Liver (tissue), 9 donors: Measurements from ENCODE around the gene PCNT. TPM values are rescaled to one million over a fixed set of nuclear protein-coding genes. Genes with fewer than 3 reads are reported as not detected.
A peak's percentile ranks its signal among the peaks of the same experiment; 100 is the strongest.

ENCODE experiments used
- DNase-seq: peaks from one replicate; pipeline ENCODE4 v3.0.0-alpha.2; 2017; ENCODE audit warnings: low spot score
- H3K27ac ChIP-seq, 2 donors: one replicate each; pipeline ENCODE4 v1.7.0; 2013; ENCODE audit warnings: inconsistent platforms in 2 of 2, low read length in 2 of 2, control low read depth in 1 of 2, low read depth in 1 of 2, mild to moderate bottlenecking in 1 of 2
- H3K27me3 ChIP-seq, 4 donors: one replicate each; pipeline versions ENCODE4 v1.6.1 to v1.7.0; 2013; ENCODE audit warnings: low read length in 3 of 4, inconsistent platforms in 1 of 4, mild to moderate bottlenecking in 1 of 4, moderate library complexity in 1 of 4; ENCODE audit not compliant: control insufficient read depth in 4 of 4, insufficient read depth in 4 of 4
- H3K36me3 ChIP-seq, 4 donors: one replicate each; pipeline versions ENCODE4 v1.6.1 to v1.7.0; 2013; ENCODE audit warnings: low read length in 3 of 4, mild to moderate bottlenecking in 3 of 4, low read depth in 1 of 4, moderate library complexity in 1 of 4; ENCODE audit not compliant: control insufficient read depth in 4 of 4, insufficient read depth in 3 of 4
- H3K4me1 ChIP-seq, 4 donors: one replicate each; pipeline versions ENCODE4 v1.6.1 to v1.7.0; 2013; ENCODE audit warnings: low read length in 3 of 4, mild to moderate bottlenecking in 3 of 4, moderate library complexity in 1 of 4; ENCODE audit not compliant: control insufficient read depth in 4 of 4, insufficient read depth in 4 of 4
- H3K4me3 ChIP-seq, 3 donors: one replicate each; pipeline versions ENCODE4 v1.6.1 to v1.7.0; 2013; ENCODE audit warnings: low read length in 3 of 3, control low read depth in 1 of 3, low read depth in 1 of 3, mild to moderate bottlenecking in 1 of 3
- H3K9ac ChIP-seq, 2 donors: one replicate each; pipeline ENCODE4 v1.7.0; 2013; ENCODE audit warnings: low read length in 2 of 2, mild to moderate bottlenecking in 2 of 2, moderate library complexity in 2 of 2, control low read depth in 1 of 2, low read depth in 1 of 2
- H3K9me3 ChIP-seq, 4 donors: one replicate each; pipeline versions ENCODE4 v1.6.1 to v1.7.0; 2013; ENCODE audit warnings: low read length in 3 of 4; ENCODE audit not compliant: control insufficient read depth in 4 of 4
- EGR1 ChIP-seq, 2 donors: IDR thresholded peaks; 2 replicates each; pipeline ENCODE4 v1.6.1; 2016 to 2018; ENCODE audit warnings: antibody characterized with exemption in 2 of 2, low read depth in 2 of 2
- FOXA1 ChIP-seq: IDR thresholded peaks from 2 replicates; pipeline ENCODE4 v1.6.1; 2016; ENCODE audit warnings: antibody characterized with exemption
- FOXA2 ChIP-seq: IDR thresholded peaks from 2 replicates; pipeline ENCODE4 v1.6.1; 2016; ENCODE audit warnings: antibody characterized with exemption
- GABPA ChIP-seq, 2 donors: IDR thresholded peaks in 1 of 2; conservative IDR thresholded peaks in 1 of 2; 2 replicates each; pipeline ENCODE4 v1.6.1; 2016; ENCODE audit warnings: antibody characterized with exemption in 2 of 2, mild to moderate bottlenecking in 1 of 2, moderate library complexity in 1 of 2
- HNF4A ChIP-seq, 2 donors: conservative IDR thresholded peaks; 2 replicates each; pipeline ENCODE4 v1.6.1; 2016; ENCODE audit warnings: antibody characterized with exemption in 2 of 2, mild to moderate bottlenecking in 2 of 2
- HNF4G ChIP-seq: IDR thresholded peaks from 2 replicates; pipeline ENCODE4 v1.6.1; 2016; ENCODE audit warnings: antibody characterized with exemption
- JUND ChIP-seq, 2 donors: IDR thresholded peaks; 2 replicates each; pipeline ENCODE4 v1.6.1; 2016; ENCODE audit warnings: antibody characterized with exemption in 2 of 2
- MAX ChIP-seq: IDR thresholded peaks from 2 replicates; pipeline ENCODE4 v1.6.1; 2016; ENCODE audit warnings: antibody characterized with exemption
- NR2F2 ChIP-seq: IDR thresholded peaks from 2 replicates; pipeline ENCODE4 v1.6.1; 2016; ENCODE audit warnings: antibody characterized with exemption
- RAD21 ChIP-seq, 2 donors: IDR thresholded peaks; 2 replicates each; pipeline ENCODE4 v1.6.1; 2016; ENCODE audit warnings: antibody characterized with exemption in 2 of 2, mild to moderate bottlenecking in 2 of 2
- REST ChIP-seq: IDR thresholded peaks from 2 replicates; pipeline ENCODE4 v1.6.1; 2016; ENCODE audit warnings: antibody characterized with exemption, mild to moderate bottlenecking
- RXRA ChIP-seq, 2 donors: IDR thresholded peaks; 2 replicates each; pipeline ENCODE4 v1.6.1; 2017 to 2018; ENCODE audit warnings: antibody characterized with exemption in 2 of 2, mild to moderate bottlenecking in 1 of 2
- SP1 ChIP-seq: IDR thresholded peaks from 2 replicates; pipeline ENCODE4 v1.6.1; 2018; ENCODE audit warnings: antibody characterized with exemption, mild to moderate bottlenecking
- TAF1 ChIP-seq: conservative IDR thresholded peaks from 2 replicates; pipeline ENCODE4 v1.6.1; 2016; ENCODE audit warnings: antibody characterized with exemption, mild to moderate bottlenecking
- YY1 ChIP-seq: IDR thresholded peaks from 2 replicates; pipeline ENCODE4 v1.6.1; 2016; ENCODE audit warnings: antibody characterized with exemption, mild to moderate bottlenecking
- WGBS: extraction: QIAGEN DNeasy Blood & Tissue Kit; methylation state at CpG from one replicate; pipeline ENCODE4 v1.1.7; 2013; 5-methylcytosine and 5-hydroxymethylcytosine counted together
- polyA plus RNA-seq, 2 donors: library from polyadenylated mRNA; stranded (reverse) in 1 of 2; unstranded in 1 of 2; fragments of 200-250 nt in 1 of 2; fragments of >200 nt in 1 of 2; fragmentation: Nextera tagmentation in 1 of 2; extraction: Ambion mirVana in 1 of 2; gene quantifications; one replicate each; pipeline versions ENCODE4 v1.2.1 to v1.2.3, GENCODE V29; 2013 to 2015
- total RNA-seq, 2 donors: library from RNA; depleted of rRNA; stranded (reverse); fragments of >200 nt; gene quantifications; one replicate each; pipeline ENCODE4 v1.2.3, GENCODE V29; 2014
- TF ChIP-seq, protein P1 (sequence below): IDR thresholded peaks from 2 replicates; pipeline ENCODE4 v1.6.1; 2016; ENCODE audit warnings: antibody characterized with exemption
- TF ChIP-seq, protein P2 (sequence below): fragments of 150-350 bp; IDR thresholded peaks from 2 replicates; pipeline ENCODE4 v1.5.1; 2017; ENCODE audit warnings: improper control_type of control experiment, low read depth, low read length; ENCODE audit not compliant: missing input control
- TF ChIP-seq, protein P3 (sequence below): IDR thresholded peaks from 2 replicates; pipeline ENCODE4 v1.6.1; 2016; ENCODE audit warnings: antibody characterized with exemption
- donor health status: healthy.
- donor health status: healthy.
- donor health status: healthy.
- donor health status: healthy.
- donor health status: healthy.

PCNT gene
- total and polyA plus RNA-seq, 4 donors = 6.7 to 36.8 (median 15.2) TPM

DNA sequence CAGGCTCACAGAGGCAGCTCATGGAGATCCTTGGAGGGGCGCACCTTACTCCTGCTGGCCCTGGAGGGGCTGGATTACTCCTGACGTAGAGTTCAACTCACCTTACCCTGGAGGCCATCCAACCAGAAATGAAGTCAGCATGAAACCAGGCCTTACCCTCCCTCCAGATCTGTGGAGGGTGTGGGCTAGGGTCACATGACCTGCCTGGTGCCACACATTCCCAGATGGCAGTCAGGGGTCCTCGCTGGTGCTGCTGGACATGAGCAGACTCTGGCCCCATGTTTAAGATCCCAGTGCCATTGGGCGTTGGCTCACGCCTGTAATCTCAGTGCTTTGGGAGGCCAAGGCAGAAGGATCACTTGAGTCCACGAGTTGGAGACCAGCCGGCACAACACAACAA, 4.8 kb upstream of the PCNT start:
- Histone ChIP-seq H3K27me3 (no peaks in the 10 kb centered on the region), H3K9ac (no peak overlapping the region), H3K36me3 (no peaks in the 10 kb centered on the region), H3K4me3 (no peak overlapping the region), H3K9me3 (no peaks in the 10 kb centered on the region), H3K27ac (no peak overlapping the region), H3K4me1 (peaks cover 3 to 15% (median 14%) of the 10 kb centered on the region in 4 donors)
- WGBS = 97% methylated on average over 7 of the region's 7 CpGs
- TF ChIP-seq NR2F2 (no peak), FOXA1 (no peak), REST (no peak)
- TF ChIP-seq, protein P1, sequence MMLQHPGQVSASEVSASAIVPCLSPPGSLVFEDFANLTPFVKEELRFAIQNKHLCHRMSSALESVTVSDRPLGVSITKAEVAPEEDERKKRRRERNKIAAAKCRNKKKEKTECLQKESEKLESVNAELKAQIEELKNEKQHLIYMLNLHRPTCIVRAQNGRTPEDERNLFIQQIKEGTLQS = no peak
- peak; percentile 55 for DNase-seq

DNA sequence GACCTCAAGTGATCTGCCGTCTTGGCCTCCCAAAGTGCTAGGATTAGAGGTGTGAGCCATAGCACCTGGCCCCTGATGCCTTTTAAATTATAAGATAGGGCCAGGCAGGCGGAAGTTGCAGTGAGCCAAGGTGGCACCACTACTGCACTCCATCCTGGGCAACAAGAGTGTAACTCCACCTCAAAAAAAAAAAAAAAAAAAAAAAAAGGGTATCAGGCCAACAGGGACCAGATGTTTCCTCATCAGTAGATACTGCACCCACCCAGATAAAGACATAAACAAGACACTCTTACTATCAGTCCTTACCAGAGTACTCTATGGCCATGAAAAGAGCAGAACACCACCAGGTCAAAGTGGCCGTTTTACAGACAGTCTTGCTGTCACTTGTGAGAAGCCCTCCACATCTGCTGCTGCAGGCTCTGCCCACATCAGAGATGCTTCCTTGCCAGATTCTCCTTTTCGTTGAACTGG, 3.6 kb upstream of the PCNT start:
- H3K4me1 ChIP-seq = peaks cover 3 to 23% (median 19%) of the 10 kb centered on the region in 4 donors
- TF ChIP-seq NR2F2 = no peak
- no peak for TF ChIP-seq SP1
- TF ChIP-seq REST = no peak
- TF ChIP-seq FOXA2 = no peak
- TF ChIP-seq RXRA (IDR thresholded peaks at IDR 0.05) = no peak
- no peak for TF ChIP-seq TAF1
- no peak for TF ChIP-seq HNF4A (conservative IDR thresholded peaks at IDR 0.05)
- TF ChIP-seq, protein P2, sequence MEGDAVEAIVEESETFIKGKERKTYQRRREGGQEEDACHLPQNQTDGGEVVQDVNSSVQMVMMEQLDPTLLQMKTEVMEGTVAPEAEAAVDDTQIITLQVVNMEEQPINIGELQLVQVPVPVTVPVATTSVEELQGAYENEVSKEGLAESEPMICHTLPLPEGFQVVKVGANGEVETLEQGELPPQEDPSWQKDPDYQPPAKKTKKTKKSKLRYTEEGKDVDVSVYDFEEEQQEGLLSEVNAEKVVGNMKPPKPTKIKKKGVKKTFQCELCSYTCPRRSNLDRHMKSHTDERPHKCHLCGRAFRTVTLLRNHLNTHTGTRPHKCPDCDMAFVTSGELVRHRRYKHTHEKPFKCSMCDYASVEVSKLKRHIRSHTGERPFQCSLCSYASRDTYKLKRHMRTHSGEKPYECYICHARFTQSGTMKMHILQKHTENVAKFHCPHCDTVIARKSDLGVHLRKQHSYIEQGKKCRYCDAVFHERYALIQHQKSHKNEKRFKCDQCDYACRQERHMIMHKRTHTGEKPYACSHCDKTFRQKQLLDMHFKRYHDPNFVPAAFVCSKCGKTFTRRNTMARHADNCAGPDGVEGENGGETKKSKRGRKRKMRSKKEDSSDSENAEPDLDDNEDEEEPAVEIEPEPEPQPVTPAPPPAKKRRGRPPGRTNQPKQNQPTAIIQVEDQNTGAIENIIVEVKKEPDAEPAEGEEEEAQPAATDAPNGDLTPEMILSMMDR = no peak
- TF ChIP-seq MAX = no peak
- no peak for TF ChIP-seq YY1
- TF ChIP-seq, protein P1 = no peak
- no peak for TF ChIP-seq GABPA (IDR thresholded peaks at IDR 0.05 in 1 of 2, conservative IDR thresholded peaks at IDR 0.05 in 1 of 2)
- TF ChIP-seq HNF4G = no peak
- no peak for TF ChIP-seq EGR1 (IDR thresholded peaks at IDR 0.05; ENCODE audit: low read depth in 2 of 2)
- TF ChIP-seq FOXA1 = no peak
- TF ChIP-seq, protein P3, sequence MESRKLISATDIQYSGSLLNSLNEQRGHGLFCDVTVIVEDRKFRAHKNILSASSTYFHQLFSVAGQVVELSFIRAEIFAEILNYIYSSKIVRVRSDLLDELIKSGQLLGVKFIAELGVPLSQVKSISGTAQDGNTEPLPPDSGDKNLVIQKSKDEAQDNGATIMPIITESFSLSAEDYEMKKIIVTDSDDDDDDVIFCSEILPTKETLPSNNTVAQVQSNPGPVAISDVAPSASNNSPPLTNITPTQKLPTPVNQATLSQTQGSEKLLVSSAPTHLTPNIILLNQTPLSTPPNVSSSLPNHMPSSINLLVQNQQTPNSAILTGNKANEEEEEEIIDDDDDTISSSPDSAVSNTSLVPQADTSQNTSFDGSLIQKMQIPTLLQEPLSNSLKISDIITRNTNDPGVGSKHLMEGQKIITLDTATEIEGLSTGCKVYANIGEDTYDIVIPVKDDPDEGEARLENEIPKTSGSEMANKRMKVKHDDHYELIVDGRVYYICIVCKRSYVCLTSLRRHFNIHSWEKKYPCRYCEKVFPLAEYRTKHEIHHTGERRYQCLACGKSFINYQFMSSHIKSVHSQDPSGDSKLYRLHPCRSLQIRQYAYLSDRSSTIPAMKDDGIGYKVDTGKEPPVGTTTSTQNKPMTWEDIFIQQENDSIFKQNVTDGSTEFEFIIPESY = no peak
- no peak for TF ChIP-seq JUND (IDR thresholded peaks at IDR 0.05)
- no peak for TF ChIP-seq RAD21 (IDR thresholded peaks at IDR 0.05)
- peak; percentile 74 for DNase-seq
- H3K9me3 ChIP-seq = no peaks in the 10 kb centered on the region
- H3K27ac ChIP-seq = no peak overlapping the region
- 71% methylated on average over 4 of the region's 4 CpGs for WGBS
- H3K27me3 ChIP-seq = no peaks in the 10 kb centered on the region
- no peaks in the 10 kb centered on the region for H3K36me3 ChIP-seq
- H3K9ac ChIP-seq = no peak overlapping the region
- no peak overlapping the region for H3K4me3 ChIP-seq
